SH-SY5Y (cell line): ENCODE results near the gene MARCHF4.

Experiments used
- GATA2 ChIP-seq: IDR thresholded peaks from 2 replicates; pipeline ENCODE4 v1.6.1; 2011; ENCODE audit warnings: mild to moderate bottlenecking, low read depth, low read length
- GATA3 ChIP-seq: IDR thresholded peaks from 2 replicates; pipeline ENCODE4 v1.6.1; 2011; ENCODE audit warnings: low read depth, mild to moderate bottlenecking, low read length, moderate library complexity

DNA sequence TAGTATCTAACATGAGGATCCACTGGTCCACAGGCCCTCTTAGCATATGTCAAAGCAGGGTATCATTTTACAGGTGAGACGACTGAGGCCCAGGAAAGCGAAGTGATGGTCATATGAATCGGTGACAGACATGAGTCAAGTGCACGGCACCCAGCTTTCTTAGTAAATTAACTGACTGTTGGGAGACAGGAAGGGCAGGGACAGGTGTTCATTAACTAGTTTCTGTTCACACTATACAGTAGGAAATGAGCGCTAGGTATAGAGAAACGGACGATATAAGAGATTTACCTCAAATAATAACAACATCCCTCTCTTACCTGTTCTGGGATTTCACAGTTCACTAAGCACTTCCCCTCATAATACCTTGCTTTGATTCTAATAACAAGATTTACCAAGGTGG lies 38.3 kb upstream of the MARCHF4 start:
- TF ChIP-seq GATA2 (no peak), GATA3 (no peak)
